HEK293 (cell line): ENCODE measurements around the gene KCTD10.

Experiments
- CTCF ChIA-PET: fragments of 350-600 bp; formaldehyde crosslinking; extraction: SDS; loops from one replicate; lab custom pipeline; 2021; ENCODE audit warnings: antibody characterized with exemption; lab: Yijun Ruan, JAX
- POLR2A ChIA-PET: fragments of 300-600 bp; formaldehyde crosslinking; extraction: SDS; loops from one replicate; lab custom pipeline; 2020; ENCODE audit warnings: antibody characterized with exemption, inconsistent platforms; lab: Yijun Ruan, JAX
- H3K27ac ChIP-seq: fragments of 200-500 bp; sonication (Bioruptor generic); 2 replicates; pipeline ENCODE4 v1.5.1; 2014; ENCODE audit warnings: low read depth, low read length, control low read depth, inconsistent platforms; ENCODE audit errors: extremely low read depth
- H3K36me3 ChIP-seq, 2 experiments: fragments of 200-500 bp in 1 of 2; sonication (Bioruptor generic) in 1 of 2; 1 replicate in 1 of 2; 2 replicates in 1 of 2; pipeline ENCODE4 v1.5.1; 2014 to 2017; ENCODE audit warnings: inconsistent platforms in 2 of 2, low read length in 2 of 2; ENCODE audit not compliant: control insufficient read depth in 2 of 2, insufficient read depth in 1 of 2
- H3K4me1 ChIP-seq: fragments of 200-500 bp; sonication (Bioruptor generic); 2 replicates; pipeline ENCODE4 v1.5.1; 2014; ENCODE audit warnings: mild to moderate bottlenecking, low read length, inconsistent platforms; ENCODE audit not compliant: control insufficient read depth, insufficient read depth
- H3K4me3 ChIP-seq: 2 replicates; pipeline ENCODE4 v1.5.1; 2011; ENCODE audit warnings: low read depth, mild to moderate bottlenecking, control low read depth, low read length, moderate library complexity
- H3K9me3 ChIP-seq: fragments of 200-500 bp; sonication (Bioruptor generic); 2 replicates; pipeline ENCODE4 v1.5.1; 2014; ENCODE audit warnings: low read depth, low read length, inconsistent platforms; ENCODE audit not compliant: control insufficient read depth, insufficient read depth
- FEZF1 ChIP-seq: fragments of 450-650 bp; formaldehyde crosslinking; IDR thresholded peaks from 2 replicates; pipeline ENCODE4 v1.5.1; 2016; ENCODE audit warnings: missing biosample characterization, missing genetic modification characterization
- GLIS2 ChIP-seq: fragments of 450-650 bp; formaldehyde crosslinking; IDR thresholded peaks from 2 replicates; pipeline ENCODE4 v1.5.1; 2016; ENCODE audit warnings: missing biosample characterization, missing genetic modification characterization
- MYNN ChIP-seq: fragments of 450-650 bp; formaldehyde crosslinking; IDR thresholded peaks from 2 replicates; pipeline ENCODE4 v1.5.1; 2016; ENCODE audit warnings: missing biosample characterization, missing genetic modification characterization, borderline replicate concordance
- ZNF10 ChIP-seq: fragments of 450-650 bp; formaldehyde crosslinking; IDR thresholded peaks from 2 replicates; pipeline ENCODE4 v1.5.1; 2017; ENCODE audit warnings: missing biosample characterization, missing genetic modification characterization
- ZNF157 ChIP-seq: fragments of 450-650 bp; formaldehyde crosslinking; IDR thresholded peaks from 2 replicates; pipeline ENCODE4 v1.5.1; 2016; ENCODE audit warnings: missing biosample characterization, missing genetic modification characterization
- ZNF214 ChIP-seq: fragments of 450-650 bp; formaldehyde crosslinking; IDR thresholded peaks from 2 replicates; pipeline ENCODE4 v1.5.1; 2017; ENCODE audit warnings: missing biosample characterization, mild to moderate bottlenecking, missing genetic modification characterization, borderline replicate concordance
- ZNF544 ChIP-seq: fragments of 450-650 bp; formaldehyde crosslinking; IDR thresholded peaks from 2 replicates; pipeline ENCODE4 v1.5.0; 2017; ENCODE audit warnings: missing biosample characterization, missing genetic modification characterization
- ZNF600 ChIP-seq: fragments of 450-650 bp; formaldehyde crosslinking; IDR thresholded peaks from 2 replicates; pipeline ENCODE4 v1.5.1; 2016; ENCODE audit warnings: missing biosample characterization, missing genetic modification characterization
- ZNF624 ChIP-seq: fragments of 450-650 bp; formaldehyde crosslinking; IDR thresholded peaks from 2 replicates; pipeline ENCODE4 v1.5.1; 2017; ENCODE audit warnings: missing biosample characterization, missing genetic modification characterization
- ZNF654 ChIP-seq: fragments of 450-650 bp; formaldehyde crosslinking; IDR thresholded peaks from 2 replicates; pipeline ENCODE4 v1.5.1; 2016; ENCODE audit warnings: low read depth, missing biosample characterization, missing genetic modification characterization
- ZNF677 ChIP-seq: fragments of 450-650 bp; IDR thresholded peaks from 2 replicates; pipeline ENCODE4 v1.5.0; 2018; ENCODE audit warnings: missing biosample characterization, mild to moderate bottlenecking, missing genetic modification characterization, moderate library complexity
- ZNF792 ChIP-seq: fragments of 450-650 bp; formaldehyde crosslinking; IDR thresholded peaks from 2 replicates; pipeline ENCODE4 v1.5.1; 2016; ENCODE audit warnings: missing biosample characterization, missing genetic modification characterization
- TF ChIP-seq, protein P1 (sequence below): fragments of 450-650 bp; formaldehyde crosslinking; IDR thresholded peaks from 2 replicates; pipeline ENCODE4 v1.5.1; 2016; ENCODE audit warnings: missing biosample characterization, missing genetic modification characterization, borderline replicate concordance
- TF ChIP-seq, protein P2 (sequence below): fragments of 450-650 bp; formaldehyde crosslinking; IDR thresholded peaks from 2 replicates; pipeline ENCODE4 v1.5.1; 2016; ENCODE audit warnings: missing biosample characterization, missing genetic modification characterization
- TF ChIP-seq, protein P3 (sequence below): fragments of 450-650 bp; formaldehyde crosslinking; IDR thresholded peaks from 2 replicates; pipeline ENCODE4 v1.5.1; 2016; ENCODE audit warnings: missing biosample characterization, missing genetic modification characterization
- TF ChIP-seq, protein P4 (sequence below): fragments of 450-650 bp; formaldehyde crosslinking; IDR thresholded peaks from 2 replicates; pipeline ENCODE4 v1.5.1; 2016; ENCODE audit warnings: missing biosample characterization, missing genetic modification characterization
- TF ChIP-seq, protein P5 (sequence below): fragments of 450-650 bp; formaldehyde crosslinking; IDR thresholded peaks from 2 replicates; pipeline ENCODE4 v1.5.1; 2016; ENCODE audit warnings: missing biosample characterization, missing genetic modification characterization

KCTD10 gene

DNA sequence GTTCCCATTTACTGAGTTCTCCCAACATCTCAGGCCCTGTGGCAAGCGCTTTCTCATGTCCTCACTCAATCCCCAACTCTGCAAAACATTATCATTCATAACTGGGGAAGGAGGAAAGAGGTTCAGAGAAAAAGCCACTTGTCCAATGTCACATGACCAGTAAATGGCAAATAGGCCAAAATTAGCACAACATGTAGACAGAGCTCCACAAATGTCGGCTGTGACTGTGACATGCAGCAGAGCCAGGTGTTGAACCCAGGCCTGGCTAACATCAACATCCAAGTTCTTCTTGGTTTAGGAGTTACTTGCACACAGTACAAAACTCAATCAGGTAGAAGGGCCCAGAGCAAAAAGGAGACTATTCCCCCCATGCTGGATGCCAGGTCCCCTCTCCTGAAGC, 10.8 kb downstream of the KCTD10 start (continued):
- TF ChIP-seq ZNF157 (tag by site-specific recombination): no peak
- TF ChIP-seq, protein P1, sequence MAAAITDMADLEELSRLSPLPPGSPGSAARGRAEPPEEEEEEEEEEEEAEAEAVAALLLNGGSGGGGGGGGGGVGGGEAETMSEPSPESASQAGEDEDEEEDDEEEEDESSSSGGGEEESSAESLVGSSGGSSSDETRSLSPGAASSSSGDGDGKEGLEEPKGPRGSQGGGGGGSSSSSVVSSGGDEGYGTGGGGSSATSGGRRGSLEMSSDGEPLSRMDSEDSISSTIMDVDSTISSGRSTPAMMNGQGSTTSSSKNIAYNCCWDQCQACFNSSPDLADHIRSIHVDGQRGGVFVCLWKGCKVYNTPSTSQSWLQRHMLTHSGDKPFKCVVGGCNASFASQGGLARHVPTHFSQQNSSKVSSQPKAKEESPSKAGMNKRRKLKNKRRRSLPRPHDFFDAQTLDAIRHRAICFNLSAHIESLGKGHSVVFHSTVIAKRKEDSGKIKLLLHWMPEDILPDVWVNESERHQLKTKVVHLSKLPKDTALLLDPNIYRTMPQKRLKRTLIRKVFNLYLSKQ (tag by site-specific recombination): no peak

DNA sequence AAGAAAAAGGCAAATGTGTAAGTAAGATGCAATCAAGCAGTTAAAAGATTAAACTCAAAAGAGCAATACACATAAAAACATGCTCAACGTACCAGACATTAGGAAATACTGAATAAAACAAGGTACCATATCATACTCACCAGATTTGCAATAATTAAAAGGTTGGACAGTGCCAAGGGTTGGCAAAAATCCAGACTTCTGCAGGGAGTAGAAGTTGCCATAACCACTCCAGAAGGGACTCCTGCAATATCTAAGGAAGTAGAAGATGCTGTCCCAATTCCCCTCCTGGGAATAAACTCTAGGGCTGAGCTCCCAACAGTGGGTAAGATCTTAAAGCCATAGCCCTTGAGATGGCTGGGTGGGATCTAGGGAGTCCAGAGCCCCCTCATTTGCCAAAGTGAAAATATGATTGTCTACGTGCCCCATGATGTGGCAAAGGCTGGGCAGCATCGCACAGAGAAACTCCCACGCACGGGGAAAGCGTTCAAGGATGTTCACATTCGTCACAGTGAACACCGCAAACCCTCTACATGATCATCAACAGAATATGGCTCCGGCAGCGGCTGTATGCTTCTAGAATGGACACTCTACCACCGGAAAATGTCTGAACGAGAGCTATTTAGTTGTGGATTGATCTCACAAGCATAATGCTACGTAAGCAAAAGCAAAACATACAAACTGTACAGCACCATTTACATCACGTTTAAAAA, 12.3 kb downstream of the KCTD10 start:
- peaks cover 16% of the 10 kb centered on the region for H3K4me1 ChIP-seq
- peaks cover 0 to 57% of the 10 kb centered on the region in 2 experiments; a peak in 2 of 3 replicates for H3K36me3 ChIP-seq
- H3K9me3 ChIP-seq: no peaks in the 10 kb centered on the region
- ChIA-PET CTCF (interaction anchor here (0.6 to 5.3 kb wide), 4 partner anchors 12 to 71 kb away, joined by 3 to 27 read pairs (median 4); no protein-coding TSS in a partner anchor), POLR2A (interaction anchor here (1.8 kb wide), 1 partner anchor 12 kb away, joined by 5 read pairs; the partner anchor contains the start of genes KCTD10 and UBE3B)
- H3K4me3 ChIP-seq: no peak overlapping the region
- no peak overlapping the region for H3K27ac ChIP-seq
- TF ChIP-seq FEZF1 (tag by site-specific recombination): 0 out of 2 replicates have a peak, but pooled peaks have one; percentile 17
- no peak for TF ChIP-seq MYNN (tag by site-specific recombination)
- TF ChIP-seq, protein P2, sequence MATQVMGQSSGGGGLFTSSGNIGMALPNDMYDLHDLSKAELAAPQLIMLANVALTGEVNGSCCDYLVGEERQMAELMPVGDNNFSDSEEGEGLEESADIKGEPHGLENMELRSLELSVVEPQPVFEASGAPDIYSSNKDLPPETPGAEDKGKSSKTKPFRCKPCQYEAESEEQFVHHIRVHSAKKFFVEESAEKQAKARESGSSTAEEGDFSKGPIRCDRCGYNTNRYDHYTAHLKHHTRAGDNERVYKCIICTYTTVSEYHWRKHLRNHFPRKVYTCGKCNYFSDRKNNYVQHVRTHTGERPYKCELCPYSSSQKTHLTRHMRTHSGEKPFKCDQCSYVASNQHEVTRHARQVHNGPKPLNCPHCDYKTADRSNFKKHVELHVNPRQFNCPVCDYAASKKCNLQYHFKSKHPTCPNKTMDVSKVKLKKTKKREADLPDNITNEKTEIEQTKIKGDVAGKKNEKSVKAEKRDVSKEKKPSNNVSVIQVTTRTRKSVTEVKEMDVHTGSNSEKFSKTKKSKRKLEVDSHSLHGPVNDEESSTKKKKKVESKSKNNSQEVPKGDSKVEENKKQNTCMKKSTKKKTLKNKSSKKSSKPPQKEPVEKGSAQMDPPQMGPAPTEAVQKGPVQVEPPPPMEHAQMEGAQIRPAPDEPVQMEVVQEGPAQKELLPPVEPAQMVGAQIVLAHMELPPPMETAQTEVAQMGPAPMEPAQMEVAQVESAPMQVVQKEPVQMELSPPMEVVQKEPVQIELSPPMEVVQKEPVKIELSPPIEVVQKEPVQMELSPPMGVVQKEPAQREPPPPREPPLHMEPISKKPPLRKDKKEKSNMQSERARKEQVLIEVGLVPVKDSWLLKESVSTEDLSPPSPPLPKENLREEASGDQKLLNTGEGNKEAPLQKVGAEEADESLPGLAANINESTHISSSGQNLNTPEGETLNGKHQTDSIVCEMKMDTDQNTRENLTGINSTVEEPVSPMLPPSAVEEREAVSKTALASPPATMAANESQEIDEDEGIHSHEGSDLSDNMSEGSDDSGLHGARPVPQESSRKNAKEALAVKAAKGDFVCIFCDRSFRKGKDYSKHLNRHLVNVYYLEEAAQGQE (tag by site-specific recombination): peak; percentile 73
- TF ChIP-seq ZNF600: 0 out of 2 replicates have a peak, but pooled peaks have one; percentile 31

DNA sequence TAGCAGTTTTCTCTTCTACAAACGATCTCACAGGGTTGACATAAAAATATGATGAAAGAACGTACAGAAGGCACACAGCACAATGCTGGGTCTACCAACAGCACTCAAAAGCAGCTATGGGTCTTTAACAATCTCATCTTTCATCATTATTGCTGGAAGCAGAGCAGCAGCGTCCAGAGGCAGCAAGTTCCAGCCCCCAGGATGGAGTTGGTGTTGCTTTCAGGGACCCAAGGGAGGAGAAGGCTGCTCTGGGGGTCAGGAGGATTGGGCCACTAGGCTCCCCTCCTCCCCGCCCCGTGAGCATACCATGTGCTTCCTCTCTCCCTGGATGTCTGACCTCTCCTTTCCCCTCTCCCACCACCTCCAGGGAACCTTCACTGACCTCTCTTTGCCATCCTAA, 13.3 kb downstream of the KCTD10 start:
- Histone ChIP-seq H3K9me3 (no peaks in the 10 kb centered on the region), H3K27ac (peak overlapping the region; percentile 24; the same call in 1 of the 2 replicates), H3K36me3 (peaks cover 0 to 49% of the 10 kb centered on the region in 2 experiments; a peak in 2 of 3 replicates), H3K4me3 (no peak overlapping the region), H3K4me1 (peaks cover 18% of the 10 kb centered on the region)
- CTCF ChIA-PET: interaction anchor here (0.7 to 5.3 kb wide), 3 partner anchors 30 to 62 kb away, joined by 3 to 27 read pairs (median 7); no protein-coding TSS in a partner anchor
- POLR2A ChIA-PET: interaction anchor here (1.2 to 4.2 kb wide), 3 partner anchors 9 to 13 kb away, joined by 3 to 17 read pairs (median 3); partner anchors contain the start of genes KCTD10 and UBE3B
- TF ChIP-seq ZNF10 (tag by site-specific recombination) (no peak), ZNF214 (tag by site-specific recombination) (no peak), ZNF654 (tag by site-specific recombination) (no peak), ZNF792 (no peak), MYNN (tag by site-specific recombination) (no peak), ZNF544 (no peak), GLIS2 (tag by site-specific recombination) (no peak), ZNF624 (tag by site-specific recombination) (no peak), ZNF677 (tag by site-specific recombination) (no peak)
- TF ChIP-seq, protein P3, sequence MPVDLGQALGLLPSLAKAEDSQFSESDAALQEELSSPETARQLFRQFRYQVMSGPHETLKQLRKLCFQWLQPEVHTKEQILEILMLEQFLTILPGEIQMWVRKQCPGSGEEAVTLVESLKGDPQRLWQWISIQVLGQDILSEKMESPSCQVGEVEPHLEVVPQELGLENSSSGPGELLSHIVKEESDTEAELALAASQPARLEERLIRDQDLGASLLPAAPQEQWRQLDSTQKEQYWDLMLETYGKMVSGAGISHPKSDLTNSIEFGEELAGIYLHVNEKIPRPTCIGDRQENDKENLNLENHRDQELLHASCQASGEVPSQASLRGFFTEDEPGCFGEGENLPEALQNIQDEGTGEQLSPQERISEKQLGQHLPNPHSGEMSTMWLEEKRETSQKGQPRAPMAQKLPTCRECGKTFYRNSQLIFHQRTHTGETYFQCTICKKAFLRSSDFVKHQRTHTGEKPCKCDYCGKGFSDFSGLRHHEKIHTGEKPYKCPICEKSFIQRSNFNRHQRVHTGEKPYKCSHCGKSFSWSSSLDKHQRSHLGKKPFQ: no peak
- TF ChIP-seq, protein P4, sequence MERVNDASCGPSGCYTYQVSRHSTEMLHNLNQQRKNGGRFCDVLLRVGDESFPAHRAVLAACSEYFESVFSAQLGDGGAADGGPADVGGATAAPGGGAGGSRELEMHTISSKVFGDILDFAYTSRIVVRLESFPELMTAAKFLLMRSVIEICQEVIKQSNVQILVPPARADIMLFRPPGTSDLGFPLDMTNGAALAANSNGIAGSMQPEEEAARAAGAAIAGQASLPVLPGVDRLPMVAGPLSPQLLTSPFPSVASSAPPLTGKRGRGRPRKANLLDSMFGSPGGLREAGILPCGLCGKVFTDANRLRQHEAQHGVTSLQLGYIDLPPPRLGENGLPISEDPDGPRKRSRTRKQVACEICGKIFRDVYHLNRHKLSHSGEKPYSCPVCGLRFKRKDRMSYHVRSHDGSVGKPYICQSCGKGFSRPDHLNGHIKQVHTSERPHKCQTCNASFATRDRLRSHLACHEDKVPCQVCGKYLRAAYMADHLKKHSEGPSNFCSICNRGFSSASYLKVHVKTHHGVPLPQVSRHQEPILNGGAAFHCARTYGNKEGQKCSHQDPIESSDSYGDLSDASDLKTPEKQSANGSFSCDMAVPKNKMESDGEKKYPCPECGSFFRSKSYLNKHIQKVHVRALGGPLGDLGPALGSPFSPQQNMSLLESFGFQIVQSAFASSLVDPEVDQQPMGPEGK (tag by site-specific recombination): no peak
- TF ChIP-seq, protein P5, sequence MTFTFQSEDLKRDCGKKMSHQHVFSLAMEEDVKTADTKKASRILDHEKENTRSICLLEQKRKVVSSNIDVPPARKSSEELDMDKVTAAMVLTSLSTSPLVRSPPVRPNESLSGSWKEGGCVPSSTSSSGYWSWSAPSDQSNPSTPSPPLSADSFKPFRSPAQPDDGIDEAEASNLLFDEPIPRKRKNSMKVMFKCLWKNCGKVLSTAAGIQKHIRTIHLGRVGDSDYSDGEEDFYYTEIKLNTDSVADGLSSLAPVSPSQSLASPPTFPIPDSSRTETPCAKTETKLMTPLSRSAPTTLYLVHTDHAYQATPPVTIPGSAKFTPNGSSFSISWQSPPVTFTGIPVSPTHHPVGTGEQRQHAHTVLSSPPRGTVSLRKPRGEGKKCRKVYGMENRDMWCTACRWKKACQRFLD (tag by site-specific recombination): no peak
- TF ChIP-seq, all 188 proteins: peak for 0
